HEK293 (cell line): Measurements from ENCODE around the gene PNPLA3.
A peak's percentile ranks its signal among the peaks of the same experiment; 100 is the strongest.

Experiments
- CTCF ChIP-seq: fragments of 450-650 bp; formaldehyde crosslinking; IDR thresholded peaks from 2 replicates; pipeline ENCODE4 v1.5.1; 2016; ENCODE audit warnings: missing biosample characterization, missing genetic modification characterization
- GLIS1 ChIP-seq: fragments of 450-650 bp; formaldehyde crosslinking; IDR thresholded peaks from 2 replicates; pipeline ENCODE4 v1.5.1; 2016; ENCODE audit warnings: missing biosample characterization, missing genetic modification characterization
- HOXC10 ChIP-seq: sonication (generic); formaldehyde crosslinking; IDR thresholded peaks from 2 replicates; pipeline ENCODE4 v1.8.1; 2023; ENCODE audit warnings: mild to moderate bottlenecking, missing genetic modification reagents
- SETDB1 ChIP-seq: IDR thresholded peaks from one replicate; pipeline ENCODE4 v1.6.1; 2017; ENCODE audit warnings: mild to moderate bottlenecking, low read length, moderate library complexity, mixed read lengths; ENCODE audit not compliant: insufficient read length
- SP3 ChIP-seq: fragments of 450-650 bp; formaldehyde crosslinking; IDR thresholded peaks from 2 replicates; pipeline ENCODE4 v1.5.1; 2016; ENCODE audit warnings: missing biosample characterization, missing genetic modification characterization
- TCF7L2 ChIP-seq: IDR thresholded peaks from 2 replicates; pipeline ENCODE4 v1.6.1; 2011; ENCODE audit warnings: low read depth, mild to moderate bottlenecking, inconsistent platforms, low read length, moderate library complexity, borderline replicate concordance
- ZBTB44 ChIP-seq: fragments of 450-650 bp; IDR thresholded peaks from 2 replicates; pipeline ENCODE4 v1.5.1; 2018; ENCODE audit warnings: missing biosample characterization, mild to moderate bottlenecking, missing genetic modification characterization
- ZBTB48 ChIP-seq: fragments of 450-650 bp; formaldehyde crosslinking; IDR thresholded peaks from 2 replicates; pipeline ENCODE4 v1.5.1; 2016; ENCODE audit warnings: missing biosample characterization, missing genetic modification characterization
- ZBTB7A ChIP-seq: fragments of 450-650 bp; formaldehyde crosslinking; IDR thresholded peaks from 2 replicates; pipeline ENCODE4 v1.5.1; 2016; ENCODE audit warnings: low read depth, missing biosample characterization, missing genetic modification characterization
- ZEB2 ChIP-seq: fragments of 450-650 bp; formaldehyde crosslinking; IDR thresholded peaks from 2 replicates; pipeline ENCODE4 v1.5.1; 2016; ENCODE audit warnings: missing biosample characterization, missing genetic modification characterization
- ZFHX2 ChIP-seq: fragments of 450-650 bp; formaldehyde crosslinking; conservative IDR thresholded peaks from 2 replicates; pipeline ENCODE4 v1.5.1; 2016; ENCODE audit warnings: missing biosample characterization, missing genetic modification characterization
- ZFP37 ChIP-seq: fragments of 450-650 bp; formaldehyde crosslinking; IDR thresholded peaks from 2 replicates; pipeline ENCODE4 v1.5.1; 2016; ENCODE audit warnings: missing biosample characterization, missing genetic modification characterization
- ZIC2 ChIP-seq: fragments of 450-650 bp; formaldehyde crosslinking; IDR thresholded peaks from 2 replicates; pipeline ENCODE4 v1.5.1; 2016; ENCODE audit warnings: missing biosample characterization, missing genetic modification characterization
- ZNF121 ChIP-seq: fragments of 450-650 bp; formaldehyde crosslinking; IDR thresholded peaks from 2 replicates; pipeline ENCODE4 v1.5.1; 2016; ENCODE audit warnings: missing biosample characterization, missing genetic modification characterization
- ZNF138 ChIP-seq: fragments of 450-650 bp; formaldehyde crosslinking; IDR thresholded peaks from 2 replicates; pipeline ENCODE4 v1.5.1; 2016; ENCODE audit warnings: missing biosample characterization, missing genetic modification characterization, borderline replicate concordance
- ZNF140 ChIP-seq: fragments of 450-650 bp; formaldehyde crosslinking; IDR thresholded peaks from 2 replicates; pipeline ENCODE4 v1.5.1; 2016; ENCODE audit warnings: missing biosample characterization, missing genetic modification characterization
- ZNF146 ChIP-seq: fragments of 450-650 bp; formaldehyde crosslinking; IDR thresholded peaks from 2 replicates; pipeline ENCODE4 v1.5.1; 2016; ENCODE audit warnings: missing biosample characterization, missing genetic modification characterization
- ZNF18 ChIP-seq: fragments of 450-650 bp; formaldehyde crosslinking; IDR thresholded peaks from 2 replicates; pipeline ENCODE4 v1.5.1; 2016; ENCODE audit warnings: missing biosample characterization, missing genetic modification characterization
- ZNF2 ChIP-seq: fragments of 450-650 bp; formaldehyde crosslinking; IDR thresholded peaks from 2 replicates; pipeline ENCODE4 v1.5.1; 2016; ENCODE audit warnings: missing biosample characterization, missing genetic modification characterization
- ZNF24 ChIP-seq: fragments of 450-650 bp; formaldehyde crosslinking; IDR thresholded peaks from 2 replicates; pipeline ENCODE4 v1.5.1; 2016; ENCODE audit warnings: missing biosample characterization, missing genetic modification characterization
- ZNF341 ChIP-seq: fragments of 450-650 bp; formaldehyde crosslinking; IDR thresholded peaks from 2 replicates; pipeline ENCODE4; 2016; ENCODE audit warnings: low read depth, missing biosample characterization, missing genetic modification characterization
- ZNF433 ChIP-seq: fragments of 450-650 bp; formaldehyde crosslinking; IDR thresholded peaks from 2 replicates; pipeline ENCODE4 v1.5.1; 2016; ENCODE audit warnings: missing biosample characterization, missing genetic modification characterization, low read depth
- ZNF544 ChIP-seq: fragments of 450-650 bp; formaldehyde crosslinking; IDR thresholded peaks from 2 replicates; pipeline ENCODE4 v1.5.0; 2017; ENCODE audit warnings: missing biosample characterization, missing genetic modification characterization
- ZNF561 ChIP-seq: fragments of 450-650 bp; IDR thresholded peaks from 2 replicates; pipeline ENCODE4 v1.5.1; 2018; ENCODE audit warnings: missing biosample characterization, missing genetic modification characterization, borderline replicate concordance
- ZNF610 ChIP-seq: fragments of 450-650 bp; formaldehyde crosslinking; IDR thresholded peaks from 2 replicates; pipeline ENCODE4 v1.5.1; 2016; ENCODE audit warnings: missing biosample characterization, missing genetic modification characterization, borderline replicate concordance
- ZNF623 ChIP-seq: fragments of 450-650 bp; formaldehyde crosslinking; IDR thresholded peaks from 2 replicates; pipeline ENCODE4 v1.5.1; 2016; ENCODE audit warnings: missing biosample characterization, missing genetic modification characterization
- ZNF654 ChIP-seq: fragments of 450-650 bp; formaldehyde crosslinking; IDR thresholded peaks from 2 replicates; pipeline ENCODE4 v1.5.1; 2016; ENCODE audit warnings: low read depth, missing biosample characterization, missing genetic modification characterization
- ZNF747 ChIP-seq: fragments of 450-650 bp; formaldehyde crosslinking; IDR thresholded peaks from 2 replicates; pipeline ENCODE4 v1.5.1; 2016; ENCODE audit warnings: missing biosample characterization, missing genetic modification characterization
- ZNF785 ChIP-seq: fragments of 450-650 bp; formaldehyde crosslinking; IDR thresholded peaks from 2 replicates; pipeline ENCODE4 v1.5.1; 2016; ENCODE audit warnings: missing biosample characterization, missing genetic modification characterization
- ZNF843 ChIP-seq: fragments of 450-650 bp; formaldehyde crosslinking; IDR thresholded peaks from 2 replicates; pipeline ENCODE4 v1.5.1; 2016; ENCODE audit warnings: missing biosample characterization, missing genetic modification characterization
- ZSCAN23 ChIP-seq: fragments of 450-650 bp; formaldehyde crosslinking; IDR thresholded peaks from 2 replicates; pipeline ENCODE4 v1.5.1; 2016; ENCODE audit warnings: missing biosample characterization, missing genetic modification characterization
- ZSCAN4 ChIP-seq: fragments of 450-650 bp; formaldehyde crosslinking; IDR thresholded peaks from 2 replicates; pipeline ENCODE4 v1.5.1; 2017; ENCODE audit warnings: missing biosample characterization, missing genetic modification characterization
- TF ChIP-seq, protein P1 (sequence below): fragments of 450-650 bp; formaldehyde crosslinking; IDR thresholded peaks from 2 replicates; pipeline ENCODE4 v1.5.1; 2017; ENCODE audit warnings: missing biosample characterization, missing genetic modification characterization
- TF ChIP-seq, protein P2 (sequence below): fragments of 450-650 bp; formaldehyde crosslinking; IDR thresholded peaks from 2 replicates; pipeline ENCODE4 v1.5.1; 2016; ENCODE audit warnings: missing biosample characterization, missing genetic modification characterization

The PNPLA3 gene

DNA sequence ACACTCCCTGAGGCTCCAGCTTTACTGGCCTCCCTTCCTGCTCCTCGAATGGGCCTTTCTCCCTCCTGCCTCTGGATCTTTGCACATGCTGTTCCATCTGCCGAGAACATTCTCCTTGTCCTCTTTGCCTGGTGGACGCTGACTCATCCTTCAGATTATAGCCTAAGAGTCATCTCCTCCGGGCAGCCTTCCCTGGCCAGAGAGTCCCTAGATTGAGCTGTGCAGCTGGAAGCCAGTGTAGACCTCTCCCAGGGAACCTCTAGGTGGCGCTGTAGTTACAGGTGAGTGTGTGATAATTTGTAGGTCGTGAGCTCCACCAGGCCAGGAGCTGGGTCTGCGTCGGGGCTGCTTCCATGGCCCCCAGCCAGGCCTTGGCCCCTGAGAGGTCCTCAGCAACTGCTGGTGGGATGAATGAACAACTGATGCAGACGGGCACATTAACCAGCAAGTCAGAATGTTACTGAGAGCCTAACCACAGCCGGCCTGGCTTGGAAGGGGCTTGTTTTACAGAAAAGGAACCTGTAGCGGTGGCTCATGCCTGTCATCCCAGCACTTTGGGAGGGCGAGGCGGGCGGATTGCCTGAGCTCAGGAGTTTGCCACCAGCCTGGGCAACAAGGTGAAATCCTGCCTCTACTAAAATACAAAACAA is 40.5 kb upstream of the PNPLA3 start (continued):
- TF ChIP-seq ZNF341 (tag by site-specific recombination) (no peak), SP3 (tag by site-specific recombination) (no peak), ZBTB7A (no peak; the same call in 1 of the 2 replicates), SETDB1 (peak; percentile 36), ZFHX2 (no peak), ZNF146 (tag by site-specific recombination) (no peak), TCF7L2 (no peak), ZSCAN4 (tag by site-specific recombination) (no peak), ZNF138 (tag by site-specific recombination) (no peak), ZNF140 (tag by site-specific recombination) (no peak), ZFP37 (tag by site-specific recombination) (peak; percentile 81), ZNF623 (tag by site-specific recombination) (peak; percentile 97), CTCF (peak; percentile 73), GLIS1 (tag by site-specific recombination) (peak; percentile 37), ZNF610 (tag by site-specific recombination) (no peak), ZBTB48 (tag by site-specific recombination) (peak; percentile 82; the same call in 1 of the 2 replicates), ZEB2 (peak; percentile 75), ZNF24 (no peak), ZNF18 (no peak), ZBTB44 (no peak), ZNF843 (tag by site-specific recombination) (no peak), HOXC10 (CRISPR knock-in tag) (no peak), ZNF433 (no peak), ZNF654 (tag by site-specific recombination) (peak; percentile 77), ZNF2 (peak; percentile 67; the same call in 1 of the 2 replicates), ZNF785 (tag by site-specific recombination) (no peak), ZIC2 (tag by site-specific recombination) (no peak), ZNF544 (tag by site-specific recombination) (no peak), ZNF561 (tag by site-specific recombination) (no peak), ZNF747 (tag by site-specific recombination) (no peak), ZNF121 (tag by site-specific recombination) (no peak), ZSCAN23 (tag by site-specific recombination) (no peak)
- TF ChIP-seq, protein P1, sequence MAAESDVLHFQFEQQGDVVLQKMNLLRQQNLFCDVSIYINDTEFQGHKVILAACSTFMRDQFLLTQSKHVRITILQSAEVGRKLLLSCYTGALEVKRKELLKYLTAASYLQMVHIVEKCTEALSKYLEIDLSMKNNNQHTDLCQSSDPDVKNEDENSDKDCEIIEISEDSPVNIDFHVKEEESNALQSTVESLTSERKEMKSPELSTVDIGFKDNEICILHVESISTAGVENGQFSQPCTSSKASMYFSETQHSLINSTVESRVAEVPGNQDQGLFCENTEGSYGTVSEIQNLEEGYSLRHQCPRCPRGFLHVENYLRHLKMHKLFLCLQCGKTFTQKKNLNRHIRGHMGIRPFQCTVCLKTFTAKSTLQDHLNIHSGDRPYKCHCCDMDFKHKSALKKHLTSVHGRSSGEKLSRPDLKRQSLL (tag by site-specific recombination), result no peak
- TF ChIP-seq, protein P2, sequence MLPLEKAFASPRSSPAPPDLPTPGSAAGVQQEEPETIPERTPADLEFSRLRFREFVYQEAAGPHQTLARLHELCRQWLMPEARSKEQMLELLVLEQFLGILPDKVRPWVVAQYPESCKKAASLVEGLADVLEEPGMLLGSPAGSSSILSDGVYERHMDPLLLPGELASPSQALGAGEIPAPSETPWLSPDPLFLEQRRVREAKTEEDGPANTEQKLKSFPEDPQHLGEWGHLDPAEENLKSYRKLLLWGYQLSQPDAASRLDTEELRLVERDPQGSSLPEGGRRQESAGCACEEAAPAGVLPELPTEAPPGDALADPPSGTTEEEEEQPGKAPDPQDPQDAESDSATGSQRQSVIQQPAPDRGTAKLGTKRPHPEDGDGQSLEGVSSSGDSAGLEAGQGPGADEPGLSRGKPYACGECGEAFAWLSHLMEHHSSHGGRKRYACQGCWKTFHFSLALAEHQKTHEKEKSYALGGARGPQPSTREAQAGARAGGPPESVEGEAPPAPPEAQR (tag by site-specific recombination), result no peak
